GM12872 (cell line): ENCODE measurements around the gene SIX5.

Experiments
- CTCF ChIP-seq: IDR thresholded peaks from 3 replicates; pipeline ENCODE4 v1.5.1; 2011; ENCODE audit warnings: low read depth, mild to moderate bottlenecking, low read length, moderate library complexity; ENCODE audit not compliant: insufficient read depth

Gene SIX5

DNA sequence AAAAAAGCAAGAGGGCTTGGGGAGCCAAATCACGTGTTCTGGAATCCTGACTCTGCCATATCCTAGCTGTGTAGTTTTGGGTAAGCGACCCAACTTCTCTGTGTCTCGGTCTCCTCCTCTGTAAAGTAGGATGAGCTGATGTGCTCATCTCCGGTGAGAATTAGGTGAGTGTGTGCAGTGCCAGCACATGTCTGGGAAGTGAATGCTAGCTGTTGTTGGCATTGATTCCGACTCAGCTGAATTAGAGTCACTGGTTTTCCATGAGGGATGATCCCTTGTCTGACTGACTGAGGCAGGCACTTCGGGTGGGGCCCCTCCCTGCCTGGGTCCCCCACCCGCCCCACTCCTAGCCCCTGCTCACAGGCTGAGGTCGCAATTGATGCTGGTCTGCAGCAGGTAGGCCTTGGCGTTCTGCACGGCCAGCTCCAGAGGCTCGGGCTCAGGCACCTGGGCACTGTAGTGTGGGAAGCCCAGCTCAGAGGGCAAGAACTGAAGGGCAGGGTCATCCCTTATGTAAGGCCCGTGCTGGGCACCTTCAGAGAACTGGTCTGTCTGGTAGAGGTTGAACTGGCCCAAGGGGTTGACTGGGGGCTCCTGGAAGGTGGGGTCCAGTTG, 45.2 kb upstream of the SIX5 start:
- no peak for TF ChIP-seq CTCF

GRCh38 chr19:45812297-45812696, 43.2 kb upstream of the SIX5 start:
- TF ChIP-seq CTCF: no peak

- TF ChIP-seq CTCF: no peak
Observed at GRCh38 chr19:45809643-45810159, 40.6 kb upstream of the SIX5 start.

DNA sequence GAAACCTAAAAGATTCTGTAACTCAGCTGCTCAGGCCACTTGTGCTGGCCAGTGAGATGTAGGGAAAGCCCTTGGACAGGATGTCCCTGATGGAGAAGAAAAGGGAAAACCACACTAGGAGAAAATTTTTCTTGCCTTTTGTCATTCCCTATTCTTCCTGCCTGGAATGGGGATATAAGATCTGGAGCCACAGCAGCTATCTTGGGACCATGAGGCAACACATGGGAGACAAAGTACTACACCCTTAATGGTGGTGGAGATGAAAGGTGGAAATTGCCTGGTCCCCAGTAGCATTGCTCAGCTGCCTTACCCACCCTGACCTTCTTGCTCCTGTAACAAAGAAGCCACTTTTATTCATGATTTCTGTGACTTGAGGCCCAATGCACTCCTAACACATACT, 36.7 kb upstream of the SIX5 start:
- TF ChIP-seq CTCF: no peak

- no peak for TF ChIP-seq CTCF
Observed at GRCh38 chr19:45804959-45805230, 35.8 kb upstream of the SIX5 start.

DNA sequence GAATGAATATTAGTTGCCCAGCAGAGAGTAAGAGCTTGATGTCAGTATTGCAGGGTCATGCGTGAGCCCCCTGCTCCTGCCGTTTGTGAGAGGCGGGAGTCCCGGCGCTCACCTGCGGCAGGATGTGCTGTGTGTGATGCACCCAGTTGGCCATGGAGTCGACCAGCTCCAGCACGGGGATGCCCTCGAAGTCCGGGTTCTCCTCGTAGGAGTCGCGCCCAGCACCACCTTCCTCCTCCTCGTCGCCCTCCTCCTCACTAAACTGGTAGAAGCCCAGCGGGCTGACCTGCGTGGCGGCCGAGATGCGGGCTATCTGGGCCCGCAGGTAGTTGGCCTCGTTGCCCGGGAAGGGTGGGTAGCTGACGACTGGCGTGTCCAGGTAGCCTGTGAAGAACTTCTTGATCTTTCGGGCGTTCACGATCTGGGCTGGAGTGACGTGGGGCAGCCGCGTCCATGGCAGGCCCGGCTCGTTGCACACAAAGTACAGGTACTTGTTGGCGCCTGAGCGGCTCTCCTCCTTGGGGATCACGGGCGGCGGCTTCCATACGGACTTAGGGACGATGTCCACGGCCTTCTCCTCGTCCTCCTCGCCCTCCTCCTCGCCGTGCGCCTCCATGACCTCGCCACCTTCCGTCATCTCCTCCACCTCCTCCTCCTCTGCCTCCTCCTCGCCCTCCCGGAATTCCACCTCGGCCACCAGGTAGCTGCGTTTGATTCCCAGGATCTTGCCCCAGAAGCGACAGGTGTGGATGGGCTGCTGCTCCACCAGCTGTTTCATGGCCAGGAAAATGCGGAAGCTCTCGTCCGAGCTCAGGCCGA, 35.3 kb upstream of the SIX5 start:
- TF ChIP-seq CTCF: no peak

DNA sequence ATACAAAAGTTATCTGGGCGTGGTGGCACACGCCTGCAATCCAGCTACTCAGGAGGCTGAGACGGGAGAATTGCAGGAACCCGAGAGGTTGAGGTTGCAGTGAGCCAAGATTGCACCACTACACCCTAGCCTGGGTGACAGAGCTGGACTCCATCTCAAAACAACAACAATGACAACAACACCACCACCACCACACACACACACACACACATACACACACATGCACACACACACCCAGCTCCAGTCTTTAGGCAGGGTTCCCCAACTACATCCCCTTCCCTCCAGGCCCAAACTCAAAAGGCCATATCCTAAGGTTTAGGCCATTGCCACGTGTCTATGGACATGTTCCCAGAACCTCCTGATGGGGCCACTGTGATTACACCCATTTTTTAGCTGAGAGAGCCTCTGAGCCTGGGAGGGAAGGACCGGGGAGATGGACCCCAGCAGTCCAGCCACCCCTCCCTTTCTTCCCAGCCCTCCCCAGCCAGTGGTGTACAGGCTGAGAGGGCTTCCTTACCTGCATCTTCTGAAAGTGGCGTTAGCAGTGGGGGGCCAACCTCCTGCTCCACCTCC, 32.6 kb upstream of the SIX5 start:
- TF ChIP-seq CTCF: no peak
